T-helper 2 cell treated with Interferon-gamma antibody and Interleukin-4, amounts not matched to agents 5 μg/mL and 100 μg/mL, for 36 hours (primary cell): ENCODE measurements around the gene EHMT1.
"Not testable (repeated sequence)": the region's sequence is repeated elsewhere in the genome, so short reads cannot be mapped to it uniquely, and the experiment has no call there.

Experiments used
- DNase-seq: peaks from one replicate; pipeline ENCODE4 v3.0.0; 2021; ENCODE audit warnings: low spot score
- H3K27ac Mint-ChIP-seq: one replicate; pipeline ENCODE4 v1.8.0; 2021; ENCODE audit warnings: mild to moderate bottlenecking, mixed read lengths
- H3K27me3 Mint-ChIP-seq: one replicate; pipeline ENCODE4 v1.8.0; 2021; ENCODE audit warnings: low read depth, mixed read lengths
- H3K36me3 Mint-ChIP-seq: one replicate; pipeline ENCODE4 v1.8.0; 2021; ENCODE audit warnings: low read depth, mixed read lengths
- H3K4me1 Mint-ChIP-seq: one replicate; pipeline ENCODE4 v1.8.0; 2021; ENCODE audit warnings: low read depth, mixed read lengths
- H3K4me3 Mint-ChIP-seq: one replicate; pipeline ENCODE4 v1.8.0; 2022; ENCODE audit warnings: mild to moderate bottlenecking, moderate library complexity, mixed read lengths
- H3K9me3 Mint-ChIP-seq: one replicate; pipeline ENCODE4 v1.8.0; 2021; ENCODE audit warnings: mixed read lengths

Gene EHMT1

GRCh38 chr9:137804908-137805630 is 186.3 kb downstream of the EHMT1 start:
- Mint-ChIP-seq H3K27ac (no peak overlapping the region), H3K27me3 (no peaks in the 10 kb centered on the region), H3K4me1 (peaks cover 1% of the 10 kb centered on the region), H3K4me3 (no peak overlapping the region), H3K9me3 (no peaks in the 10 kb centered on the region), H3K36me3 (peaks cover 34% of the 10 kb centered on the region)
- DNase-seq, result no peak

DNA sequence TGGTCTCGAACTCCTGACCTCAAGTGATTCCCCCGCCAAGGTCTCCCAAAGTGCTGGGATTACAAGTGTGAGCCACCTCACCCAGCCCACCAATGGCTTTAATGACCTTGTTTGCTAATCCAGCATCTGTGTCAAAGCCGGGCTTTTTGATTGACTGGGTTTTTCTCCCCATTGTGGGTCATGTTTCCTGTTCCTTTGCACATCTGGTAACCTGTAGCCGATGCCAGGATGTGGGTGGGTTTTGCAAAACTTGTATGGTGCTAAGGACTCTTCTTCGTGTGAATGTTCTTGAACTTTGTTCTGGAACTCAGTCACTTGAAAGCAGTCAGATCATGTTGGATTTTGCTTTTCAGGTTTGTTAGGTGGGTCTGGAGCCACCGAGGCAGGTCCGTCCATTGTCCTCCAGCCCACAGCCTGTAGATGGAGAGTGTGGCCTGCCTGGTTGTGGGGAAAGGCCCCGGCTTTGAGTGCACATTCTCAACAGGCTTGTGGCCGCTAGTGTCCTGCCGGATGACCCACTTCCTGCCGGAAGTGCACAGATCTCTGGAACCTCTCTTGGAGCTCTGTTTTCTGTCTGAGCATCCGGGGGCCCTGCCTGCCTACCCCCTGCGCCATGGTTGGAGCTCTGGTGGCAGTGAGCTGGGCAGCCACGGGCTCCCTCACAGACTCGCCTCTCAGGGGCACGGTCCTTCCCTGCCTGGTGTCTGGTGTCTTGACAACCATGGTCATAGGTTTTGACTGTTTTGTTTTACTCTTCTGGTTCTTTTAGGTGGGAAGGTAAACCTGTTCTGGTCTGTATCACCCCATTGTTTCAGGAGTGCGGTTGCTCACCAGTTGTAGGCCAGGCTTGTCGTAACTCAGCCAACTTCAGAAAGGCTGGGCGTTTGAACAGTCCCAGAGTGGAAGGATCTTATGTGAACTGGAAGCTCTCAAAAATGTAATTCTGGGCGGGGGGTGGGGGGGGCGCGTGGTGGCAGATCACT is 189.2 kb downstream of the EHMT1 start:
- no peak for DNase-seq
- Mint-ChIP-seq H3K36me3 (peaks cover 33% of the 10 kb centered on the region), H3K9me3 (no peaks in the 10 kb centered on the region), H3K27me3 (no peaks in the 10 kb centered on the region), H3K27ac (peak overlapping the region; percentile 26), H3K4me1 (peaks cover 1% of the 10 kb centered on the region), H3K4me3 (no peak overlapping the region)

DNA sequence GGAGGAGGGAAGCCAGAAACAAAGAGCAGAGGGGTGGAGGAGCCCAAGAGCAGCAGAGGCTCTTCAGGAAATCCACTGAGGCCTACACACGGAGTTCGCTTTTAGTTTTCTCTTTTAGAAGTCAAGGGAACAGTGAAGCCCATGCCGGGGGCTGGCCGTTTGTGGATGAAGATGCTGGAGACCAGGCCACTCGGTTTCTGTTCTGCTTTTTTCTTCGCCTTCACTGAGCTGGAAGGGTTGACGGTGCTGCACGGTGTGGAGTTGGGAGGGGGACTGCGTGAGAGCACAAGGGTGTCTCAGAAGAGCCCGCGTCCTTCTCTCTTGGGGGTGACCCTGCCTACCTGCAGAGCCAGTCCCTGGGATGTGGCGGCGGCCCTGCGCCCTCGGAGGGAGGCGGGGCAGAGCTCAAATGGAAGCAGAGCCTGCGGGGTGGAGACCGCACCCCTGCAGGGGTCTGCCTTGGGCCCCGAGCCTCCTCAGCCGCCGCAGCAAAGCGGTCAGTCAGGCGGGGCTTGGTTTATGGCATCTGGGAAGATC is 190.3 kb downstream of the EHMT1 start:
- Mint-ChIP-seq H3K4me3 (no peak overlapping the region), H3K9me3 (no peaks in the 10 kb centered on the region), H3K27me3 (no peaks in the 10 kb centered on the region), H3K36me3 (peaks cover 24% of the 10 kb centered on the region), H3K27ac (no peak overlapping the region), H3K4me1 (peaks cover 1% of the 10 kb centered on the region)
- no peak for DNase-seq

- not testable (repeated sequence) for H3K9me3 Mint-ChIP-seq, H3K4me3 Mint-ChIP-seq, DNase-seq, H3K27me3 Mint-ChIP-seq, H3K27ac Mint-ChIP-seq, H3K4me1 Mint-ChIP-seq
- H3K36me3 Mint-ChIP-seq, result peaks cover 24% of the 10 kb centered on the region
Measured at GRCh38 chr9:137809726-137810450, 191.1 kb downstream of the EHMT1 start.

- Mint-ChIP-seq H3K9me3 (no peaks in the 10 kb centered on the region), H3K4me3 (no peak overlapping the region), H3K27me3 (no peaks in the 10 kb centered on the region), H3K27ac (no peak overlapping the region), H3K4me1 (peaks cover 1% of the 10 kb centered on the region), H3K36me3 (peaks cover 29% of the 10 kb centered on the region)
- DNase-seq, result no peak
Measured at GRCh38 chr9:137811283-137811870, 192.6 kb downstream of the EHMT1 start.

DNA sequence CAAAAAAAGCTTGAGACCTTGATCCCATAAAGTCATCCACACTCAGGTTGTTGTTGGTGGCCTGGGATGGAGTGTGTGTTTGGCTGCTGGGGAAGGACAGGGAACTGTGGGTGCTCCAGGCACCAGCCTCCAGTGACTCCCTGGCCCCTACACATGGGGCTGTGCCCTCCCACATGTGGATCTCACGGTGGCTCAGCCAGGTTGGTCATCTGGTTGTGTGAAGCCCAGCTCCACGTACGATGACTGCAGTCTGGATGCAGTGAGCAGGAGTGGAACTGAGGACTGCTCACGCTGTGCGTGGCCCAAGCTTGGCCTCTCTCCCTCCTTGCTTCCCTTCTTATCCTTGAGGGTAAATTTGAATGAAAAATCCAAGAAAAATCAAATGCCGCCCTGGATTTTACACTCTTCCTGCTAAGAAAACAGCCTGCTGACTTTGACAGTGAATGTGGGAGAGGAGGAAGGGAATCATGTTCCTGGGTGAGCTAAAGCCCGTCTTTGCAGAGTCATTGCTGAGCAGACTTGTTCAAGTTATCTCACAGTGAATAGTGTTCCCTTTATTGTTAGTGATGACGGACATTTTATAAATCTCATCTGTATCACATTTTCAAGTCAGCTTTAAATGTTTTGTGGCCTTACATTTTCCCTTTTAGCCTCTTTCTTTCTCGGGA is 193.7 kb downstream of the EHMT1 start:
- H3K9me3 Mint-ChIP-seq, result no peaks in the 10 kb centered on the region
- no peak for DNase-seq
- peaks cover 39% of the 10 kb centered on the region for H3K36me3 Mint-ChIP-seq
- H3K4me1 Mint-ChIP-seq, result no peaks in the 10 kb centered on the region
- no peaks in the 10 kb centered on the region for H3K27me3 Mint-ChIP-seq
- no peak overlapping the region for H3K4me3 Mint-ChIP-seq
- H3K27ac Mint-ChIP-seq, result no peak overlapping the region

GRCh38 chr9:137813167-137813566 is 194.4 kb downstream of the EHMT1 start:
- H3K4me3 Mint-ChIP-seq, result no peak overlapping the region
- no peak overlapping the region for H3K27ac Mint-ChIP-seq
- peaks cover 1% of the 10 kb centered on the region for H3K9me3 Mint-ChIP-seq
- H3K27me3 Mint-ChIP-seq, result no peaks in the 10 kb centered on the region
- H3K36me3 Mint-ChIP-seq, result peaks cover 42% of the 10 kb centered on the region
- no peak for DNase-seq
- H3K4me1 Mint-ChIP-seq, result no peaks in the 10 kb centered on the region

DNA sequence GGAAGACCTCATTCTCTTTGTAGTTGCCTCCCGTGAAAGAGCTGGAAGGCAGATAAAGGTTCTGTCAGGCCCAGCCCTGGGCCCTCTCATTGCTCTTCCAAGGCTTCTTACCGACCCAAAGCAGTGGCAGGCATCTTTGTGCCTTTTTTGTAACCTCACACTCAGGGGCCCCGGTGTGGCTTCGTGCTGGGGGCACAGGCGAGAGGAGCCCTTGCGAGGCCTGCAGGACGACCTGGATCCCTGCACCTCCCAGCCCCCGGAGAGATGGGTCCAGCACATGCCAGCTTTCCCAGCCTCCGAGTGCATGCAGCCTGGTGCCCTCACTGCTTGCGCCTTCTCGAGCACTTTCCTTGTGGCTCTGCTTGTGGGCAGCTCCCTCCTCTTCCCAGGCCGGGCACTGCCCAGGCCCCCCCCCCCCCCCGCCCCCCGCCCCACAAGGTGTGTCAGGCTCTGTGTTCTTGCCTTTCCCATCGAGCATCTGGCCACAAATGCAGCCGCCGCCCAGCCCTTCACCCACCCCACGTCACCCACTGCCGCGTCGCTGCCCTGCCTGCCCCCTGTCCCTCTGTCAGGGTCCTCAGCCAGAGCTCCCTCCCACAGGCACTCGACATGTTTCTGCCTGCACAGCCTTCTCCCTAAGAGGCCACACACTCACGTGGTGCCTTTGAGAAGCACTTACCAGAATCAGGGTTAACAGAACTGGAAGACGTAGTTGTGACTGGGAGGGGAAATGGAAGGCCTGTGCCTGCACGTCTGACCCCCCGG is 195.0 kb downstream of the EHMT1 start:
- Mint-ChIP-seq H3K4me1 (no peaks in the 10 kb centered on the region), H3K27ac (no peak overlapping the region), H3K36me3 (peaks cover 42% of the 10 kb centered on the region), H3K4me3 (no peak overlapping the region), H3K9me3 (peaks cover 3% of the 10 kb centered on the region), H3K27me3 (no peaks in the 10 kb centered on the region)
- no peak for DNase-seq

DNA sequence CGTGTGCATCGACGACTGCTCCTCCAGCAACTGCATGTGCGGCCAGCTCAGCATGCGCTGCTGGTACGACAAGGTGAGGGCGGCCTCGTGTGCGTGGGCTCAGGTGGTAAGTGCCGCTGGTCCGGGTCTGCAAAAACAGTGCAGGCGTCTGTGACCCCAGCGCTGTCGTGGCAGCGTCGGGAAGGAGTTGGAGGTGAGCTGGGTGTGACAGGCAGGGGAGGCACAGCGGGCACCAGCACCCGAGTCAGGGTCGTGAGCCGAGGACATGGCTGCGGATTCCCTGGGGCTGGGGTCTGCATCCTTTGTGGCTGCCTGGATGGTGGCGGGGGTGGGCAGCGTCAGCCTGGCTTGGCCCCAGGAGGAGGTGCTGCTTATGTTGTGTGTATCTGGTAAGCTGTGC is 195.6 kb downstream of the EHMT1 start:
- Mint-ChIP-seq H3K9me3 (peaks cover 3% of the 10 kb centered on the region), H3K36me3 (peaks cover 42% of the 10 kb centered on the region), H3K4me3 (no peak overlapping the region), H3K27ac (peak overlapping the region; percentile 57), H3K27me3 (no peaks in the 10 kb centered on the region), H3K4me1 (no peaks in the 10 kb centered on the region)
- DNase-seq, result no peak

GRCh38 chr9:137814841-137815240 is 196.0 kb downstream of the EHMT1 start:
- peaks cover 46% of the 10 kb centered on the region for H3K36me3 Mint-ChIP-seq

GRCh38 chr9:137815256-137816255 is 196.8 kb downstream of the EHMT1 start:
- no peak overlapping the region for H3K4me3 Mint-ChIP-seq
- DNase-seq, result no peak
- H3K27me3 Mint-ChIP-seq, result no peaks in the 10 kb centered on the region
- H3K4me1 Mint-ChIP-seq, result no peaks in the 10 kb centered on the region
- peaks cover 51% of the 10 kb centered on the region for H3K36me3 Mint-ChIP-seq
- peaks cover 3% of the 10 kb centered on the region for H3K9me3 Mint-ChIP-seq
- H3K27ac Mint-ChIP-seq, result no peak overlapping the region

More at GRCh38 chr9:137814841-137815240, 196.0 kb downstream of the EHMT1 start:
- Mint-ChIP-seq H3K4me1 (no peaks in the 10 kb centered on the region), H3K9me3 (peaks cover 3% of the 10 kb centered on the region), H3K27ac (peak overlapping the region; percentile 57), H3K27me3 (no peaks in the 10 kb centered on the region), H3K4me3 (no peak overlapping the region)
- DNase-seq, result no peak
